GM21528 (cell line): ENCODE results near the gene RSL1D1.
"Not testable (repeated sequence)": the region's sequence is repeated elsewhere in the genome, so short reads cannot be mapped to it uniquely, and the experiment has no call there.

Experiments
- ATAC-seq: cut with Tn5 transposase; IDR thresholded peaks from one replicate; pipeline ENCODE4 v1.9.1; 2021; ENCODE audit warnings: mild to moderate bottlenecking, moderate library complexity; ENCODE audit not compliant: unreplicated experiment, low FRiP score

Gene RSL1D1

DNA sequence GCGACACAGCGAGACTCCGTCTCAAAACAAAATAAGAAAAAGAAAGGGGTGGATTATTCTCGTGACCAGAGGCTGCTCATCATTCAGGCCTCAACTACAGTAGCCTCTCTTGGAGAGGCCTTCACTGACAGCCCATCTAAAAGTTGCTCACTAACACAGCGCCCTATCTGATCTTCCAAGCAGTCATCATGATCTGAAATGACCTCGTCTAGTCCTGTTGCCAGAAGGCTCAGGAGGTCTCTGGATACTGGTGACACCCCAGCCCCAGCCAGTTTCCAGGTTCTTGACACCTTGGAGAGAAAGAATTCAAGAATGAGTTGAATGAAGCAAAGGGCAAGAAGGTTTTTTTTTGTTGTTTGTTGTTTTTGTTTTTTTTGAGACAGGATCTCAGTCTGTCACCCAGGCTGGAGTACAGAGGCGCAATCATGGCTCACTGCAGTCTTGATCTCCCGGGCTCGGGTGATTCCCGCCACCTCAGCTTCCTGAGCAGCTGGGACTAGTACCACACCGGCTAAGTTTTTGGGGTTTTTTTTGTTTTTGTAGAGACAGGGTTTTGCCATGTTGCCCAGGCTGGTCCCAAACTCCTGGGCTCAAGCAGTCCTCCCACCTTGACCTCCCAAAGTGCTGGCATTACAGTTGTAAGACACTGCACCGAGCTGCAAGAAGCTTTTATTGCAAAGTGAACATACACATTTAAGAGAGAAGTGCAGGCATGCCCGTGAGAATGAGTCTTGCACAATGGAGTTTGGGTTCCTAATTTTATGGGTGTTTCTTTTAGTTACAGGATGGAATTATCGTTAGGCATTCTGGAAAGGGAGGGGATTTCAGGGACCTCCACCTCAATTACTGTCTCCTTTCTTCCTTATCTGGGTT lies 51.6 kb downstream of the RSL1D1 start:
- no peak for ATAC-seq

GRCh38 chr16:11799017-11799381 lies 52.3 kb downstream of the RSL1D1 start:
- ATAC-seq = no peak

GRCh38 chr16:11797957-11798299 lies 53.4 kb downstream of the RSL1D1 start:
- ATAC-seq = no peak

DNA sequence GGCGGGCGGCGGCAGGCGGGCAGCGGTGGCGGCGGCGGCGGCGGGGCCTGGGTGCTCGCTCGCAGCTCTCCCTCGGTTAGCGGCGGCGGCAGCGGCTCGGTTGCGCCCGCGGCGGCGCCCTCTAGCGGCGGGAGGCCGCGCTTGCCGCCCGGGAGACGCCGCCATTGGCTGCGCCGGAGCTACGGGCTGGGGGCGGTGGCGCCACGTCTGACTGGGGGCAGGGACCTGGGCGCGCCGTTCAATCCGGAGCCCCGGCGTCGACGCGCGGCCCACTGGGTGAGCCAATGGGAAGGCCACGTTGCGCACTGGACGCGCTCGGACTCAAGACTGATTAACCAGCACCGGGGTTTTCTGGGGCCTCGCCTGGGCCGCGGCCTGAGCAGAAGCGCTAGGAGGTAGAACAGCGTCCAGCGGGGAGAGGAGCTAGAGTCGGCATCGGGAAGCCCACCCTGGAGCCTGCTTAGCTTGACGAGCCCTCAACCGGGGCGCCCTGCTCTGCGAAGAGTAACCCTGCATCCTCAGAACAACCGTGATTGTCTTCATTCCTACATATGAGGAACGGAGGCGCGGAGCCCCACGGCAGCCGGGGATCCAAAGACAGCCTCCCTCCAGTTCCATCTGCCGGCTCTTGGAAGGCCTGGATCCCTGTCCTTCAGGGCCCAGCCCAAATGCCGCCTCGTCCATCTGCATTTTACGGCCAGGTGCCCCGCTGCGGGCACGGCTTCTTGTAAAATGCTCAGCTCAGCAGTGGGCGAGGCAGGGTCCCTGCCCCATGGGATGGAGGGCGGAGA lies 54.0 kb downstream of the RSL1D1 start, which contains the start of gene ZC3H7A:
TSS of gene ZC3H7A (minus strand) at position 93 of the 791 bp plus-strand sequence. CDS start 14,904 bp downstream, outside the sequence.
- ATAC-seq = peak; percentile 89

DNA sequence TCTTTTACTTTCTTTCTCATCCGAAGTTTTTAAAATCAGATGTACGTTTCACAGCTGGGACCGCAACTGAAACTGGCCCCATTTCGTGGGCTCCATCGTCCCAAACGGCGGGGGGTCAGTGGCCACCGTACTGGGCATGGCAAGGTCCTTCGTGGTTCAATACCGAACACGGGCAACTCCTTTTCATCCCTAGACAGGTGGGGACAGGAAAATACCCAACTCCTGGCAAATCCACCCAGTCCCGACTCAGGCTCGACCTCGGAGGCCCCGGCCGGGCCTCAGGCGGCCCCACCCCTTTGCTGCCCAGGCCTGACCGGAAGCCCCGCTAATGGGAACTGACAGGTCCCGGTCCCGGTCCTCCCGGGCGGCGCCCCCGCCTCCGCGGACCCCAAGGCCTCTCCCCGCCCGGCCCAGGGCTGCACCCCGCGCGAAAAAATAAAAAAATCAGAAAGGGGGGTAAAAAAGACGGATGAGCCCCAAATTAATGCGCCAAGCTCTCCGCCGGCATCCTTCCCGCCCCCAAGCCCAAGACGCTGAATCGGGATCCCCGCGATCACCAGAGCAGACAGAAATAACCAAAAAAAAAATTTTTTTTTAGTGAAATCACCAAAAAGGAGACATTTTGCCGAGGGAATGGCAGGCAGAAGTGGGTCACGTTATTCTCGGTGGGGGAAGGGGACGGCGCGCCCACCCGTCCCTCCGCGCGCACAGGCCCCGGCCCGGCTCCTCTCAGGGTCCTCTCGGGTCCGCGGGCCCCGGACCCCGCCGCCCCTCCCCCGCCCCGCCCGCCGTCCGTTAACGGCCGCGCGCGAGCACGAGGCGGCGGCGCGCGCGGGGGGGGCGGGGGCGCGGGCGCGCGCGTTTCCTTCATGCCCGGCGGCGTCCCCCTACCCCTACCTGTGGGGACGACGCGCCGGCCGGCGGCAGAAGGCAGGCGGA lies 54.8 kb downstream of the RSL1D1 start:
- ATAC-seq = peak; percentile 7

DNA sequence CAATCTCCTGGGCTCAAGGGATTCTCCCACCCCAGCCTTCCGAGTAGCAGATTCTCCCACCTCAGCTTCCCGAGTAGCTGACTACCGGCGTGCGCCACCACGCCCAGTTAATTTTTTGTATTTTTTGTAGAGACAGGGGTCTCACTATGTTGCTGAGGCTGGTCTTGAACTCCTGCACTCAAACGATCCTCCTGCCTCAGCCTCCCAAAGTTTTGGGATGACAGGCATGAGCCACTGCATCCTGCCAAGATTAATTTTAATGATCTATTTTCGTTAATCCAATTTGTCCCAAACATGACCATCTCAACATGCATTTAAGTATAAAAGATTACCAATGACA lies 55.5 kb downstream of the RSL1D1 start:
- ATAC-seq = no peak

DNA sequence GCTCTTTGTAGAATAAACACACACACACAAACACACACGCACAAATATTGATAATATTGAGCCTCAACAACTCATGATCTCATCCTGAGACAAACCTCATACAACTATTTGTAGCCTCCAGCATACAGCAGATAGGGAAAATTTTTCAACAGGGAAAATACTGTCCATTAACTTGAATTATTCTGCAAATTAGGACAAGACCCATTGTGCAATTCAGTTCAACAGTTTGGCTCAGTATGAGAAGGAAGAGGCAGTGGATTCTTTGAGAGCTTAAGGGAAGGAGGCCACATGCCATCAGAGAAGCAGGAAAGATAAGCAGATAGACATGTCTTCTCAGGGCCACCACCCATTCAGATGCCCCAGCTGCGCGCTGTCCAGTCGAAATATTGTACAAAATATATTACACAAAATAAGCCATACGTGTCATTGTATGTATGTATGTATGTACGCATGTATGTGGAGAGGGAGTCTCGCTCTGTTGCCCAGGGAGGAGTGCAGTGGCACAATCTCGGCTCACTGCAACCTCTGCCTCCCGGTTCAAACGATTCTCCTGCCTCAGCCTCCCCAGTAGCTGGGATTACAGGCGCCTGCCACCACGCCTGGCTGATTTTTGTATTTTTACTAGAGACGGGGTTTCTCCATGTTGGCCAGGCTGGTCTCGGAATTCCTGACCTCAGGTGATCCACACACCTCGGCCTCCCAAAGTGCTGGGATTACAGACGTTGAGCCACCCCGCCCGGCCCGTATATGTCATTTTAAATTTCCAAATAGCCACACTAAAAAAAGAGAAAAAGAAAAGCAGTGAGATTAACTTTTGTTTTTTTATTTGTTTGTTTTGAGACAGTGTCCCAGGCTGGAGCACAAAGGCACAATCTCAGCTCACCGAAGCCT lies 56.1 kb downstream of the RSL1D1 start:
- ATAC-seq = no peak

DNA sequence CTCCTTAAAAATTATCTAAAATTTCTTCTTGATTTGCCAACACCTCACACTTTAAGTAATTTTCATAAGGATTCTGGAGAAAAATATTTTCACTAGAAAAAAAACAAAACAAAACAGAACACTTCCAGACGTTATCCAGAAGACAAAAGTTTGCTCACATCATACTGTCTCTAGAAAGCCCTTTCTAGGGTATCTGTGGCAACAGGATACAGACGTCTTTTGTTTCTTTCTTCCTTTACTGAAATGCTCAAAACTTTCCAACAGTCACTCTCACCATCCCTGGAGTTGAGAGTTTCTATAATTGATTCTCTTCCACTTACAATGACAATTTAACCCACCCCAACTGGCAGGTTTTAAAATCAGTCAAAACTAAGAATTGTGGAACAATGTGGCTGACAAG lies 56.9 kb downstream of the RSL1D1 start:
- no peak for ATAC-seq

- ATAC-seq = no peak
These were observed 57.5 kb downstream of the RSL1D1 start for GRCh38 chr16:11793840-11794239.

DNA sequence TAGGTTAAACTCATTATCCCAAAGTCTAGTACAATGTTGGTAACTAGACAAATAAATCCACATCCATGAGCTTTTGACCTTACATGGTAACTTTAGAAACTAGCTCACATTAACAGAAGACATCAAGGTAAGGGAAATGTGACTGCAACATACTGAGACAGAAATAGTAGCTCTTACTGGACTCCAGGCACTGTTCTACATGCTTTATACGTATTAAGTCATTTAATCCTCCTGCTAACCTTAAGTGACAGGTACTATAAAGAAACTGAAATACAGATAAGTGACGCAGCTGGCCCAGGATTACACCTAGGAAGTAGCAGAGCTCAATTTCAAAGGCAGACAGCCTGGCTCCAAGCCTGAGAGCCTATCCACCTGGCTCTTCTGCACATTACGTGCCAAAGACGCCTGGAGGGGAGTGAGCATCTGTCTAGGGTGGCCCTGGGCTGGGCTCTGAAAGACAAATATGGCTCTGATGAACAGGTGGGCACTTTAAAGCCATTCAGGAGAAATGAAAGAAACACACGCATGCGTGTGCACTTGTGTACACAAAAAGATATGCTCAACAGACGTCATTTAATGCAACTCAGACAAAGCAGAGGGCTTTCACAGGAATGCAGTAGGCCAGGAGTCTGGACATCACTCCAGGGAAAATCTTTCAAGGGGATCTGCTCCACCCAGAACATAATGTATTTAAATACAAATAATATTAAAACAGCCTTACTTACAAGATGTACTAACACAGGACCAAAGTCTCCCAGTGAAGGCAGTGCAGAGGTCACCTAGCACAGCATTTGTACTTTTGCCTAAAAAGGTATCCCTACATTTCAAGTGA lies 58.7 kb downstream of the RSL1D1 start:
- no peak for ATAC-seq

DNA sequence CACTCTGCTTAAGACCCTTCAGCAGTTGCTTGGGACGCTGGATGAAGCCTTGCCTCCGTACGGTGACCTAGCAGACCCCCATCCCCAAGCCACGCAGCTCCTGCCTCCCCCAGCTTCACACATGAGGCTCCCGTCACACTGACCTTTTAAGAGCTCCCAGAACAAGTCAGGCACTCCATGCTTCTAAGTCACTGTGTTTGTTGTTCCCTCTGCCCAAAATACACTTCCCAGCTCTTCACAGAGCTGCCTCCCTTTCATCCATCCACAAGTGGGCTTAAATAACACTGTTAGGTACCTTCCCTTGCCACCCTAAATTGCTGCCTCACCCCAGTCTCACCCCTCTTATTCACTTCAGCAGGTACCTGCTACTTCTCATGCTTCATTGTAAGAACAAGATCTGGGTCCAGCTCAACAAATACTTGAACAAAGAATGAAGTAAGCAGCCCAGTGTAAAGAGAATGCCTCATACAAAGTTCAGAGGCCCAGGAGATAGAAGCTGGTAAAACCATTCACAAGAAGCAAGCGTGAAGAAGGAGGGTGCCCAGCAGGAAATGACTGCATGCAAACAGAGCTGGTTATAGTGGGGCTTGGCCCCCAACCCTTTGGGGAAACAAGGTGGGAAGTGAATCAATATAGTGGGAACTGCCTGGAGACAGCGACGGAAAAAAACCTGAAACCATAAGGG lies 60.1 kb downstream of the RSL1D1 start:
- no peak for ATAC-seq

DNA sequence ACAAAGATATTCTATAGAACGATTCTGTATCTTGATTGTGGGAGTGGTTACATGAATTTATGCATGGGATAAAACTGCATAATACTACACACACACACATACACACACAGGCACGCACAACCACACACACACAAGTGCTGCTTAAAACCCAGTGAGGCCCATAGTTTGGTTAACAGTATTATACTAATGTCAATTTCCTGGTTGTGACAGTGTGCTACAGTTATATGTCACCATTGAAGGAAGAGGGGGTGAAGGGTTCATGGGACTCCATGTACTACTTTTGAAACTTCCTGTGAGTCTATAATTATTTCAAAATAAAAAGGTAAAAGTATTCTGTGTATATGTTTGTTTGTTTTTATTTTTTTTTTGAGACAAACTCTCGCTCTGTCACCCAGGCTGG lies 62.4 kb downstream of the RSL1D1 start:
- no peak for ATAC-seq

- not testable (repeated sequence) for ATAC-seq
These were observed 66.3 kb downstream of the RSL1D1 start for GRCh38 chr16:11784980-11785599.

GRCh38 chr16:11784381-11784780 lies 67.0 kb downstream of the RSL1D1 start:
- not testable (repeated sequence) for ATAC-seq

DNA sequence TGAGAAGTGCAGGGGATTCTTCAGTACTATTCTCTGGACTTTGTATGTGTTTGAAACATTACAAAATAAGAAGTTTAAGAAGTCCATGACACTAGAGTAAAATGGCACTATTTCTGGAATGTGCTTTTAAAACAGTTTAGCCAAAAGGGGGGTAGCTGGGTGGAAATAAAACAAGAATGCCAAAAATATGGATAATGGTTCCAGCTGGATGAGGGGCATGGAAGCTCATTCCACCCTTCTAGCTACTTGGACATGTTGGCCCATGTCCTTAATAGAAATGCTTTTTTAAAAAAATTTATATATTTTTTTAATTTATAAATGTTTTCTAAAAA lies 67.3 kb downstream of the RSL1D1 start:
- ATAC-seq = no peak
